Epidermal melanocyte (primary cell): Measurements from ENCODE around the gene SEC14L3.

Experiments used
- DNase-seq: peaks from one replicate; pipeline ENCODE4 v3.0.0; 2011; ENCODE audit warnings: low spot score; ENCODE audit not compliant: insufficient read length

Gene SEC14L3

GRCh38 chr22:30423301-30423958, 48.4 kb downstream of the SEC14L3 start:
- DNase-seq: no peak

- no peak for DNase-seq
Observed at GRCh38 chr22:30422481-30423300, 49.1 kb downstream of the SEC14L3 start.

- DNase-seq: no peak
Observed at GRCh38 chr22:30421695-30422480, 49.9 kb downstream of the SEC14L3 start.

GRCh38 chr22:30420347-30421125, 51.3 kb downstream of the SEC14L3 start:
- no peak for DNase-seq

- no peak for DNase-seq
Observed at GRCh38 chr22:30416837-30417236, 55.0 kb downstream of the SEC14L3 start.

- no peak for DNase-seq
Observed at GRCh38 chr22:30416403-30416802, 55.4 kb downstream of the SEC14L3 start.

GRCh38 chr22:30414525-30415047, 57.2 kb downstream of the SEC14L3 start:
- no peak for DNase-seq

- DNase-seq: no peak
Observed at GRCh38 chr22:30413745-30414524, 57.9 kb downstream of the SEC14L3 start.

GRCh38 chr22:30413001-30413400, 58.8 kb downstream of the SEC14L3 start:
- no peak for DNase-seq

- no peak for DNase-seq
Observed at GRCh38 chr22:30411780-30412179, 60.0 kb downstream of the SEC14L3 start.
